Measurements from ENCODE around the gene ERF. TPM values are rescaled to one million over a fixed set of nuclear protein-coding genes. Genes with fewer than 3 reads are reported as not detected.
A peak's percentile ranks its signal among the peaks of the same experiment; 100 is the strongest.

ERF gene
- total RNA-seq, 1 donor from 2014 or later: 75.3 TPM

DNA sequence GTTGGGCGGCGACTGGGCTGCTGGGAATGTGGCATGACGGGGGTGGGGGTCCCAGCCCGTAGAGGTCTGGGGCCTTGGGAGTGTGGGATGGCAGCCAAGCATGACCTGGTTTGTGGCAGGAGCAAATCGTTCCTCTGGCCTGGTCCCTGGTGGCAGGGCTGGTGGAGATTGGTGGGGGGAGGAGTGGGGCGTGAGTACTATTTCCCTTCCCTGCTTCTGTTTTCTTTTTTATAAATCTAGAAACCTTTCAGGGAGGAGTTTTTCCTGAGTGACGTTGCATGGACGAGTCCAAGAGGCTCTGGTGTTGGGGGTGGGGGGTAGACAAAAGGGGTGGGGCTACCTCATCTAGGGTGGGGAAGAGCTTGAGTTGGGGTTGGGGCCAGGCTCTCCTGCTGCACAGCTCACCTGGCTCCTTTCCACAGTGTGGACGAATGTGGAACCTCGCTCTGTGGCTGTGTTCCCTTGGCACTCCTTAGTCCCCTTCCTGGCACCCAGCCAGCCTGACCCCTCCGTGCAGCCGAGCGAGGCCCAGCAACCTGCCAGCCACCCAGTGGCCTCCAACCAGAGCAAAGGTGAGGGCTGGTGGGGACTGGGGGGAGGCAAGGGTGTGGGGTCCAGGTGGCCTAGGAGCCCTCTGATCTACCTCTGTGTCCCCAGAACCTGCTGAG is 31.6 kb upstream of the ERF start:
- Mint-ChIP-seq H3K27me3 (ENCODE audit: unreplicated experiment) (no peaks in the 10 kb centered on the region), H3K36me3 (ENCODE audit: unreplicated experiment) (peaks cover 16% of the 10 kb centered on the region), H3K4me3 (ENCODE audit: unreplicated experiment) (peak overlapping the region; percentile 88), H3K4me1 (ENCODE audit: unreplicated experiment) (peaks cover 31% of the 10 kb centered on the region), H3K9me3 (ENCODE audit: unreplicated experiment) (no peaks in the 10 kb centered on the region), H3K27ac (ENCODE audit: unreplicated experiment) (peak overlapping the region; percentile 87)
- no peak for DNase-seq (ENCODE audit: extremely low spot score, unreplicated experiment)
- TF ChIP-seq, protein P1, sequence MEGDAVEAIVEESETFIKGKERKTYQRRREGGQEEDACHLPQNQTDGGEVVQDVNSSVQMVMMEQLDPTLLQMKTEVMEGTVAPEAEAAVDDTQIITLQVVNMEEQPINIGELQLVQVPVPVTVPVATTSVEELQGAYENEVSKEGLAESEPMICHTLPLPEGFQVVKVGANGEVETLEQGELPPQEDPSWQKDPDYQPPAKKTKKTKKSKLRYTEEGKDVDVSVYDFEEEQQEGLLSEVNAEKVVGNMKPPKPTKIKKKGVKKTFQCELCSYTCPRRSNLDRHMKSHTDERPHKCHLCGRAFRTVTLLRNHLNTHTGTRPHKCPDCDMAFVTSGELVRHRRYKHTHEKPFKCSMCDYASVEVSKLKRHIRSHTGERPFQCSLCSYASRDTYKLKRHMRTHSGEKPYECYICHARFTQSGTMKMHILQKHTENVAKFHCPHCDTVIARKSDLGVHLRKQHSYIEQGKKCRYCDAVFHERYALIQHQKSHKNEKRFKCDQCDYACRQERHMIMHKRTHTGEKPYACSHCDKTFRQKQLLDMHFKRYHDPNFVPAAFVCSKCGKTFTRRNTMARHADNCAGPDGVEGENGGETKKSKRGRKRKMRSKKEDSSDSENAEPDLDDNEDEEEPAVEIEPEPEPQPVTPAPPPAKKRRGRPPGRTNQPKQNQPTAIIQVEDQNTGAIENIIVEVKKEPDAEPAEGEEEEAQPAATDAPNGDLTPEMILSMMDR (IDR thresholded peaks at IDR 0.05): no peak

DNA sequence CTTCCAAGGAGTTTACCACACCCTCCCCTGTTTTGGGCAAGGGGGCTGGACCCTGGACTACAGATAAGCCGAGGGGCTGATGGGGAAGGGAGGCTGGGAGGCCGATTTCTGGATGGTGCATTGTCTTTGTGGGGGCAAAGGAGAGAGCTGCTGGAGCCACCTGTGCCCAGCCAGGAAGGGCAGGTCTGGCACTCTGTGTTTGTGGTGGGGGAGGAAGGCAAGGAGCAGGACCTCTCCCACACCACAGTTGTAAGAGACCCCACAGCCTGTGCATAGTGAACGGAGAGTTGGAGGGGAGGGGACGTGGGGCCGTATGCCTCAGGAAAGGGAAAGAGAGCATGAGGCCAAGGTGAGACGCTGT is 31.0 kb upstream of the ERF start:
- Mint-ChIP-seq H3K27me3 (ENCODE audit: unreplicated experiment) (no peaks in the 10 kb centered on the region), H3K36me3 (ENCODE audit: unreplicated experiment) (peaks cover 13% of the 10 kb centered on the region), H3K9me3 (ENCODE audit: unreplicated experiment) (no peaks in the 10 kb centered on the region), H3K27ac (ENCODE audit: unreplicated experiment) (peak overlapping the region; percentile 87), H3K4me1 (ENCODE audit: unreplicated experiment) (peaks cover 34% of the 10 kb centered on the region), H3K4me3 (ENCODE audit: unreplicated experiment) (peak overlapping the region; percentile 88)
- DNase-seq (ENCODE audit: extremely low spot score, unreplicated experiment): no peak
- TF ChIP-seq, protein P1 (IDR thresholded peaks at IDR 0.05): no peak

DNA sequence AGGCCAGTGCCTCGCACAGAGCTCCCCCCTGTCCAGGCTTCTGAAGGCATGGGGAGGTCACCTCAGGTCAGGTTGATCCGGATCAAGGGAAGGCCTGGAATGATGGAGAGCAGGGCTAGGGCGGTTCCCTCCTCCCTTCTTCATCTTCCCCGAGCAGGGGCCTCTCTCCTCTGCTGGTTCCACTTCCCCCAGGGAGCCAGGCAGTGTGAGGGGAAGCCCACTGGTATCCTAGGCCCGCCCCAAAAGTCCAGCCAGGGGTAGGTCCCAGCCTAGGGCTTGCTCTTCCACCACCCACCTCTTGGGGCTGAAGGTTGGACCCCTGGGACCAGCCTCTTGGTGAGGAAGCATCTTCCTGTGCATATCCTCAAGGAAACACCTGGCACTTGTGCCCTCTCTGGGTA is 30.6 kb upstream of the ERF start:
- DNase-seq (ENCODE audit: extremely low spot score, unreplicated experiment): no peak
- peaks cover 13% of the 10 kb centered on the region for H3K36me3 Mint-ChIP-seq (ENCODE audit: unreplicated experiment)

DNA sequence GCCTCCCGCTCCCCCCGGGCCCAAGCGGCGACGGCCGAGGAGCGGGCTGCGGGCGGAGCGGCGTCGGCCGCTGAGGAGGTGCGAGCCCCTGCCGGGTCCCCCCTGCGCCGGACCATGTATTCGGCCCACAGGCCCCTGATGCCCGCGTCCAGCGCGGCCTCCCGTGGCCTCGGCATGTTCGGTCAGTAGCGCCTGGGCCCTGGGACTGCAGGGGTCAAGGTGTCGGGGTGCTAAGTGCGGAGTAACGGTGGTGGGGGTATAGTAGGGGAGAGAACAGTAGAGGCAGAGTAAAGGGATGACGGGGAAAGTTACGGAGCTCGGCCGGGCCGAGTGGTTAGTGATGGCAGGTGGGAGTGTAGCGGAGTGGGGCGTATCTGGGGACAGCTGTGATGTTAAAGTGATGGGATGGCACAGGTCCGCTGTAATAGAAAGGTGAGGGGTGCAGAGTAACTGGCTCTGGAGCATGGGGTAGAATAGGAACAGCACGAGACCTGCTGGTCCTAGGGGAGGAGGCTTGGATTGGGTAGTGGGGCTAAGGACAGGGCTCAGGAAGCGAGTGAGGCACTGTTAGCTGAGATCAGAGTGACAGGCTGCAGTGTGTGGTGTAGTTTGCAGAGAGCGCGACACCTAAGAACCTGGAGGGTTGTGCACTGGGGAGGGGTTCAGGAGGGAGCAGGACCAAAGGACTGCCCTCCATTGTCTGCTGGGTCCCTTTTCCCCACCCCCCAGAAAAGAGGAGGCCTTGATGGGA is 29.8 kb upstream of the ERF start:
- TF ChIP-seq, protein P1 (IDR thresholded peaks at IDR 0.05): no peak
- no peaks in the 10 kb centered on the region for H3K9me3 Mint-ChIP-seq (ENCODE audit: unreplicated experiment)
- peaks cover 34% of the 10 kb centered on the region for H3K4me1 Mint-ChIP-seq (ENCODE audit: unreplicated experiment)
- no peaks in the 10 kb centered on the region for H3K27me3 Mint-ChIP-seq (ENCODE audit: unreplicated experiment)
- peak overlapping the region; percentile 87 for H3K27ac Mint-ChIP-seq (ENCODE audit: unreplicated experiment)
- peak overlapping the region; percentile 88 for H3K4me3 Mint-ChIP-seq (ENCODE audit: unreplicated experiment)
- H3K36me3 Mint-ChIP-seq (ENCODE audit: unreplicated experiment): peaks cover 12% of the 10 kb centered on the region
- DNase-seq (ENCODE audit: extremely low spot score, unreplicated experiment): no peak

More for the DNA sequence above, 30.6 kb upstream of the ERF start:
- H3K9me3 Mint-ChIP-seq (ENCODE audit: unreplicated experiment): no peaks in the 10 kb centered on the region
- TF ChIP-seq, protein P1 (IDR thresholded peaks at IDR 0.05): no peak
- peak overlapping the region; percentile 88 for H3K4me3 Mint-ChIP-seq (ENCODE audit: unreplicated experiment)
- H3K27ac Mint-ChIP-seq (ENCODE audit: unreplicated experiment): peak overlapping the region; percentile 87
- H3K27me3 Mint-ChIP-seq (ENCODE audit: unreplicated experiment): no peaks in the 10 kb centered on the region
- peaks cover 34% of the 10 kb centered on the region for H3K4me1 Mint-ChIP-seq (ENCODE audit: unreplicated experiment)

DNA sequence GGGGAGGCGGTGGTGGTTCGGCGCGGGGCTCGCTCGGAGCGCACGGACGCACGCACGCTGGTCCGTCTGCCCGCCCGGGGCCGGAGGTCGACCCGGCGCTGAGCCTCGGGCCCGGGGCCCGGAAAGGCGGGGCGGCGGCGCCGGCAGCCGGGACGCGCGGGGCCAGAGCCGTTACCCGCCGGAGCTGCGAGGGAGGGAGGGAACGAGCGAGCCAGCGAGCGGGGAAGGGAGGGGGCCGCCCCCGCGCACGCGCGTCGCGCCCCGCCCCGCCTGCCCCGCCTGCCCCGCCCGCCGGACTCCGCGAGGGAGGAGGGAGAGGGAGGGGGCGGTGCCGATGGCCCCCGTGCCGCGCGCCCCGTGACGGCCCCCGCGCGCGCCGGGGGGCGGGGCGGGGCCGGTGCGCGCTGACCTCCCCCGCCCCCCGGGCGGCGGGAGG is 29.2 kb upstream of the ERF start:
- Mint-ChIP-seq H3K4me1 (ENCODE audit: unreplicated experiment) (peaks cover 41% of the 10 kb centered on the region), H3K36me3 (ENCODE audit: unreplicated experiment) (peaks cover 6% of the 10 kb centered on the region), H3K4me3 (ENCODE audit: unreplicated experiment) (no peak overlapping the region), H3K9me3 (ENCODE audit: unreplicated experiment) (no peaks in the 10 kb centered on the region), H3K27me3 (ENCODE audit: unreplicated experiment) (no peaks in the 10 kb centered on the region), H3K27ac (ENCODE audit: unreplicated experiment) (no peak overlapping the region)
- TF ChIP-seq, protein P1 (IDR thresholded peaks at IDR 0.05): no peak
- DNase-seq (ENCODE audit: extremely low spot score, unreplicated experiment): peak; percentile 94

Data from osteocyte (in vitro differentiated cells).